H1 (cell line): ENCODE measurements around the gene CETN1. TPM values are rescaled to one million over a fixed set of nuclear protein-coding genes. Genes with fewer than 3 reads are reported as not detected.

Experiments
- CTCF ChIA-PET: fragments of 300-600 bp; sonication (Branson Sonifier 250); formaldehyde crosslinking; loops from one replicate; lab custom pipeline; 2021; ENCODE audit not compliant: partially characterized antibody; lab: Charles Lee
- POLR2A ChIA-PET: fragments of 300-600 bp; sonication (Branson Sonifier 250); formaldehyde crosslinking; loops from one replicate; lab custom pipeline; 2021; ENCODE audit warnings: inconsistent platforms; ENCODE audit not compliant: partially characterized antibody; lab: Charles Lee
- DNase-seq, 2 experiments: peaks; one replicate each; pipeline versions ENCODE4 v3.0.0 to v3.0.0-alpha.2; 2010 to 2022; ENCODE audit warnings: low spot score in 2 of 2, low read depth in 1 of 2, mixed read lengths in 1 of 2
- FAIRE-seq: peaks from 2 replicates; lab custom pipeline; 2011; peaks lifted over from hg19 to GRCh38; lab: Jason Lieb, UNC
- H2AFZ ChIP-seq: 2 replicates; pipeline ENCODE4 v1.8.1; 2012; ENCODE audit warnings: low read length, inconsistent platforms
- H2AK5ac ChIP-seq: 2 replicates; pipeline ENCODE4 v1.6.1; 2013; ENCODE audit warnings: low read depth, low read length
- H2BK120ac ChIP-seq: replicated peaks from 2 replicates; pipeline ENCODE3; 2013; ENCODE audit warnings: low read depth, low read length, inconsistent platforms
- H2BK12ac ChIP-seq: 2 replicates; pipeline ENCODE4 v1.6.1; 2013; ENCODE audit warnings: low read depth, low read length
- H2BK15ac ChIP-seq: 2 replicates; pipeline ENCODE4 v1.6.1; 2013; ENCODE audit warnings: low read length
- H2BK20ac ChIP-seq: 2 replicates; pipeline ENCODE4 v1.6.1; 2013; ENCODE audit warnings: low read length
- H2BK5ac ChIP-seq: 2 replicates; pipeline ENCODE4 v1.6.1; 2013; ENCODE audit warnings: low read depth, low read length
- H3K14ac ChIP-seq: 2 replicates; pipeline ENCODE4 v1.6.1; 2013; ENCODE audit warnings: inconsistent platforms; ENCODE audit not compliant: insufficient read length
- H3K18ac ChIP-seq: 2 replicates; pipeline ENCODE4 v1.6.1; 2013; ENCODE audit warnings: low read length; ENCODE audit errors: extremely low read depth
- H3K23ac ChIP-seq: 2 replicates; pipeline ENCODE4 v1.6.1; 2013; ENCODE audit warnings: inconsistent platforms; ENCODE audit not compliant: insufficient read length
- H3K23me2 ChIP-seq: 2 replicates; pipeline ENCODE4 v1.6.1; 2013; ENCODE audit warnings: low read depth, low read length
- H3K27ac ChIP-seq: 2 replicates; pipeline ENCODE4 v1.6.1; 2011; ENCODE audit warnings: low read depth, low read length, inconsistent platforms
- H3K27me3 ChIP-seq, 4 experiments: replicated peaks in 1 of 4; 1 replicate in 1 of 4; 2 replicates in 3 of 4; pipeline versions ENCODE4 v1.6.1 to v1.8.1; 2011 to 2013; ENCODE audit warnings: low read length in 3 of 4, mild to moderate bottlenecking in 3 of 4, inconsistent platforms in 2 of 4, mixed read lengths in 2 of 4, moderate library complexity in 1 of 4; ENCODE audit not compliant: control insufficient read depth in 3 of 4, insufficient read depth in 3 of 4; ENCODE audit errors: extremely low read depth in 1 of 4
- H3K36me3 ChIP-seq, 4 experiments: 2 replicates each; pipeline versions ENCODE4 v1.6.1 to v1.8.1; 2011 to 2013; ENCODE audit warnings: mild to moderate bottlenecking in 4 of 4, low read length in 3 of 4, moderate library complexity in 2 of 4, control low read depth in 1 of 4, inconsistent platforms in 1 of 4; ENCODE audit not compliant: insufficient read depth in 4 of 4, control insufficient read depth in 2 of 4
- H3K4ac ChIP-seq: replicated peaks from 2 replicates; pipeline ENCODE3; 2013; ENCODE audit warnings: low read length, low read depth, mixed read lengths, inconsistent platforms; ENCODE audit not compliant: insufficient read length
- H3K4me1 ChIP-seq, 4 experiments: replicated peaks in 1 of 4; 1 replicate in 1 of 4; 2 replicates in 3 of 4; pipeline versions ENCODE4 v1.6.1 to v1.8.1; 2011 to 2013; ENCODE audit warnings: low read length in 3 of 4, inconsistent platforms in 2 of 4, mixed read lengths in 1 of 4; ENCODE audit not compliant: insufficient read depth in 4 of 4, control insufficient read depth in 3 of 4
- H3K4me2 ChIP-seq, 2 experiments: 2 replicates each; pipeline versions ENCODE4 v1.6.1 to v1.8.1; 2011 to 2013; ENCODE audit warnings: low read depth in 2 of 2, low read length in 2 of 2, control low read depth in 1 of 2, inconsistent platforms in 1 of 2, mild to moderate bottlenecking in 1 of 2; ENCODE audit not compliant: insufficient read depth in 1 of 2
- H3K4me3 ChIP-seq, 4 experiments: fragments of 200-600, 300-600 bp in 1 of 4; sonication (generic), shearing (Covaris generic), sonication (Bioruptor Twin) in 1 of 4; 2 replicates each; pipeline versions ENCODE4 v1.5.1 to v1.8.1; 2011 to 2016; ENCODE audit warnings: low read length in 4 of 4, low read depth in 3 of 4, control low read depth in 2 of 4, inconsistent platforms in 2 of 4, mild to moderate bottlenecking in 2 of 4, mixed read lengths in 1 of 4, moderate library complexity in 1 of 4; ENCODE audit not compliant: insufficient read depth in 2 of 4; ENCODE audit errors: extremely low read depth in 1 of 4
- H3K56ac ChIP-seq: replicated peaks from 2 replicates; pipeline ENCODE3; 2013; ENCODE audit warnings: low read depth, mild to moderate bottlenecking, mixed read lengths, low read length, inconsistent platforms; ENCODE audit not compliant: insufficient read length
- H3K79me1 ChIP-seq: 2 replicates; pipeline ENCODE4 v1.6.1; 2013; ENCODE audit warnings: low read depth, low read length, control low read depth
- H3K79me2 ChIP-seq, 2 experiments: 2 replicates each; pipeline versions ENCODE4 v1.6.1 to v1.8.1; 2012 to 2013; ENCODE audit warnings: low read length in 2 of 2, mild to moderate bottlenecking in 2 of 2, inconsistent platforms in 1 of 2; ENCODE audit not compliant: insufficient read depth in 2 of 2, control insufficient read depth in 1 of 2
- H3K9ac ChIP-seq, 4 experiments: replicated peaks in 1 of 4; 1 replicate in 1 of 4; 2 replicates in 3 of 4; pipeline versions ENCODE4 v1.6.1 to v1.8.1; 2011 to 2013; ENCODE audit warnings: low read depth in 3 of 4, low read length in 3 of 4, control low read depth in 2 of 4, mild to moderate bottlenecking in 2 of 4, moderate library complexity in 2 of 4, inconsistent platforms in 1 of 4; ENCODE audit errors: extremely low read depth in 1 of 4
- H3K9me3 ChIP-seq, 2 experiments: 2 replicates each; pipeline versions ENCODE4 v1.6.1 to v1.8.1; 2012 to 2013; ENCODE audit warnings: mild to moderate bottlenecking in 2 of 2, moderate library complexity in 2 of 2, control low read depth in 1 of 2, inconsistent platforms in 1 of 2, low read depth in 1 of 2, low read length in 1 of 2, mixed read lengths in 1 of 2; ENCODE audit not compliant: insufficient read depth in 2 of 2
- H4K20me1 ChIP-seq, 2 experiments: replicated peaks in 1 of 2; 2 replicates each; pipeline versions ENCODE3 to v1.8.1; 2011 to 2013; ENCODE audit warnings: inconsistent platforms in 2 of 2, low read length in 2 of 2, mild to moderate bottlenecking in 1 of 2; ENCODE audit not compliant: insufficient read depth in 2 of 2, control insufficient read depth in 1 of 2
- H4K5ac ChIP-seq: 2 replicates; pipeline ENCODE4 v1.6.1; 2013; ENCODE audit warnings: low read length, low read depth, mixed read lengths, inconsistent platforms; ENCODE audit not compliant: insufficient read length
- H4K8ac ChIP-seq: 2 replicates; pipeline ENCODE4 v1.8.0; 2013; ENCODE audit warnings: mild to moderate bottlenecking, moderate library complexity, low read length, inconsistent platforms; ENCODE audit not compliant: insufficient read depth; ENCODE audit errors: extremely low read depth
- H4K91ac ChIP-seq: replicated peaks from 2 replicates; pipeline ENCODE3; 2013; ENCODE audit warnings: low read length, mixed read lengths, inconsistent platforms; ENCODE audit not compliant: insufficient read length
- CBX5 ChIP-seq: fragments of 300-800, 300-1000 bp; sonication (generic); IDR thresholded peaks from 2 replicates; pipeline ENCODE4 v1.7.1; 2016; ENCODE audit warnings: antibody characterized with exemption, low read length, low read depth
- CREB1 ChIP-seq: IDR thresholded peaks from 2 replicates; pipeline ENCODE4 v1.6.1; 2012; ENCODE audit warnings: inconsistent platforms
- EP300 ChIP-seq, 2 experiments: IDR thresholded peaks; 1 replicate in 1 of 2; 2 replicates in 1 of 2; pipeline ENCODE4 v1.6.1; 2011 to 2012; ENCODE audit warnings: low read depth in 2 of 2, low read length in 2 of 2, mild to moderate bottlenecking in 2 of 2, borderline replicate concordance in 1 of 2, inconsistent platforms in 1 of 2, moderate library complexity in 1 of 2
- GTF2F1 ChIP-seq: IDR thresholded peaks from 2 replicates; pipeline ENCODE4 v1.6.1; 2012; ENCODE audit warnings: low read depth, low read length, improper control_type of control experiment, borderline replicate concordance
- HDAC2 ChIP-seq, 2 experiments: fragments of 300-600 bp in 1 of 2; sonication (generic) in 1 of 2; IDR thresholded peaks; 2 replicates each; pipeline ENCODE4 v1.6.1; 2011 to 2012; ENCODE audit warnings: low read depth in 2 of 2, low read length in 2 of 2, mild to moderate bottlenecking in 2 of 2, moderate library complexity in 2 of 2, borderline replicate concordance in 1 of 2, inconsistent platforms in 1 of 2
- JUN ChIP-seq: IDR thresholded peaks from 2 replicates; pipeline ENCODE4 v1.6.1; 2011; ENCODE audit warnings: low read depth, mild to moderate bottlenecking, improper control_type of control experiment, low read length
- KDM5A ChIP-seq: fragments of 200-600 bp; IDR thresholded peaks from 2 replicates; pipeline ENCODE4 v1.7.1; 2012; ENCODE audit warnings: mild to moderate bottlenecking, low read length, inconsistent platforms, mixed read lengths
- NRF1 ChIP-seq: IDR thresholded peaks from 2 replicates; pipeline ENCODE4 v1.6.1; 2011; ENCODE audit warnings: mild to moderate bottlenecking, low read depth, low read length, improper control_type of control experiment
- TCF12 ChIP-seq: IDR thresholded peaks from 2 replicates; pipeline ENCODE4 v1.6.1; 2011; ENCODE audit warnings: low read depth, mild to moderate bottlenecking, low read length
- polyA plus RNA-seq, 7 experiments: library from polyadenylated mRNA; depleted of rRNA in 3 of 7; stranded (reverse) in 5 of 7; unstranded in 2 of 7; fragments of >200 nt in 5 of 7; fragments of 200-250 nt in 2 of 7; gene quantifications; 1 replicate in 5 of 7; 2 replicates in 1 of 7; 4 replicates in 1 of 7; pipeline versions ENCODE4 v1.2.1 to v1.2.3, GENCODE V29; 2011 to 2013; ENCODE audit warnings: missing spikeins in 2 of 7, mixed read lengths in 2 of 7
- total RNA-seq: library from RNA; stranded (reverse); fragmentation: NEBNext Ultra II Directional; extraction: Animal tissue kit (Norgen Biotek cat#: 25700); gene quantifications from 2 replicates; pipeline ENCODE4 v1.2.1, GENCODE V29; 2021
- TF ChIP-seq, protein P1 (sequence below): IDR thresholded peaks from 2 replicates; pipeline ENCODE4 v1.6.1; 2012; ENCODE audit warnings: low read length, inconsistent platforms
- TF ChIP-seq, protein P2 (sequence below), 3 experiments: IDR thresholded peaks; 1 replicate in 2 of 3; 2 replicates in 1 of 3; pipeline versions ENCODE4 v1.5.1 to v1.6.1; 2011; ENCODE audit warnings: low read length in 3 of 3, mild to moderate bottlenecking in 3 of 3, inconsistent platforms in 2 of 3, low read depth in 1 of 3, moderate library complexity in 1 of 3; ENCODE audit not compliant: insufficient read depth in 1 of 3; ENCODE audit errors: control extremely low read depth in 1 of 3

The CETN1 gene
- total and polyA plus RNA-seq, 2 of the 8 experiments (the other 6 are each of a cell fraction or from before 2014, with no cell fraction given): not detected

DNA sequence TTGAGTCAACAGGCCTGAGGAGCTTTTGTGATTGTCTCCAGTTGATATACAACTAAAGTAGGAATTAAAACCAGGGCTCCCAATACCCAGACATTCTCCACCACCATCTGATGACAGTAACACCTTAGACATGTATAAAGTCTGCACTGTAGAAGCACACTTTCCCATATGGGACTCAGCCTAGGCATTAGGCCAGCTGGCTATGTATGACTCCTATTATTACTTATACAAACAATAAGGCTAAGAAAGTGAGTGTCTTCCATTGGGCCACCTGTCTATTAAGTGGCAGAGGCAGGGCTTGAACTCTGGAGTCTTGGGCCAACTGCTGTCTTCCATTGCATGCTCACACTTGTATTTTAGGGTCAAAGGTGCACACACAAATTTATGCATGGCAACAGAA is 47.5 kb upstream of the CETN1 start:
- no peak overlapping the region for H3K4ac ChIP-seq
- no peaks in the 10 kb centered on the region for H3K79me2 ChIP-seq
- no peak overlapping the region for H3K14ac ChIP-seq
- no peak overlapping the region for H4K91ac ChIP-seq
- no peak overlapping the region for H3K4me2 ChIP-seq
- H3K27me3 ChIP-seq: no peaks in the 10 kb centered on the region
- TF ChIP-seq KDM5A: no peak
- TF ChIP-seq, protein P1, sequence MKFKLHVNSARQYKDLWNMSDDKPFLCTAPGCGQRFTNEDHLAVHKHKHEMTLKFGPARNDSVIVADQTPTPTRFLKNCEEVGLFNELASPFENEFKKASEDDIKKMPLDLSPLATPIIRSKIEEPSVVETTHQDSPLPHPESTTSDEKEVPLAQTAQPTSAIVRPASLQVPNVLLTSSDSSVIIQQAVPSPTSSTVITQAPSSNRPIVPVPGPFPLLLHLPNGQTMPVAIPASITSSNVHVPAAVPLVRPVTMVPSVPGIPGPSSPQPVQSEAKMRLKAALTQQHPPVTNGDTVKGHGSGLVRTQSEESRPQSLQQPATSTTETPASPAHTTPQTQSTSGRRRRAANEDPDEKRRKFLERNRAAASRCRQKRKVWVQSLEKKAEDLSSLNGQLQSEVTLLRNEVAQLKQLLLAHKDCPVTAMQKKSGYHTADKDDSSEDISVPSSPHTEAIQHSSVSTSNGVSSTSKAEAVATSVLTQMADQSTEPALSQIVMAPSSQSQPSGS: no peak
- TF ChIP-seq JUN: no peak
- TF ChIP-seq, protein P2, sequence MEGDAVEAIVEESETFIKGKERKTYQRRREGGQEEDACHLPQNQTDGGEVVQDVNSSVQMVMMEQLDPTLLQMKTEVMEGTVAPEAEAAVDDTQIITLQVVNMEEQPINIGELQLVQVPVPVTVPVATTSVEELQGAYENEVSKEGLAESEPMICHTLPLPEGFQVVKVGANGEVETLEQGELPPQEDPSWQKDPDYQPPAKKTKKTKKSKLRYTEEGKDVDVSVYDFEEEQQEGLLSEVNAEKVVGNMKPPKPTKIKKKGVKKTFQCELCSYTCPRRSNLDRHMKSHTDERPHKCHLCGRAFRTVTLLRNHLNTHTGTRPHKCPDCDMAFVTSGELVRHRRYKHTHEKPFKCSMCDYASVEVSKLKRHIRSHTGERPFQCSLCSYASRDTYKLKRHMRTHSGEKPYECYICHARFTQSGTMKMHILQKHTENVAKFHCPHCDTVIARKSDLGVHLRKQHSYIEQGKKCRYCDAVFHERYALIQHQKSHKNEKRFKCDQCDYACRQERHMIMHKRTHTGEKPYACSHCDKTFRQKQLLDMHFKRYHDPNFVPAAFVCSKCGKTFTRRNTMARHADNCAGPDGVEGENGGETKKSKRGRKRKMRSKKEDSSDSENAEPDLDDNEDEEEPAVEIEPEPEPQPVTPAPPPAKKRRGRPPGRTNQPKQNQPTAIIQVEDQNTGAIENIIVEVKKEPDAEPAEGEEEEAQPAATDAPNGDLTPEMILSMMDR (IDR thresholded peaks at IDR 0.05; ENCODE audit: control extremely low read depth in 1 of 3, insufficient read depth in 1 of 3, low read depth in 1 of 3, low read length in 3 of 3): no peak
- no peak for TF ChIP-seq EP300 (IDR thresholded peaks at IDR 0.05; ENCODE audit: borderline replicate concordance in 1 of 2, low read depth in 2 of 2, low read length in 2 of 2)
- no peak for TF ChIP-seq NRF1
- TF ChIP-seq CBX5: no peak
- TF ChIP-seq TCF12: no peak
- no peak for TF ChIP-seq GTF2F1
- TF ChIP-seq HDAC2 (IDR thresholded peaks at IDR 0.05; ENCODE audit: borderline replicate concordance in 1 of 2, low read depth in 2 of 2, low read length in 2 of 2): no peak
- TF ChIP-seq CREB1: no peak
- H3K36me3 ChIP-seq: no peaks in the 10 kb centered on the region
- no peak overlapping the region for H4K5ac ChIP-seq
- H3K79me1 ChIP-seq: no peaks in the 10 kb centered on the region
- H2AFZ ChIP-seq: no peak overlapping the region
- H2BK5ac ChIP-seq: no peak overlapping the region
- FAIRE-seq (no peak), DNase-seq (no peak)
- H3K9ac ChIP-seq: no peak overlapping the region
- no peaks in the 10 kb centered on the region for H3K9me3 ChIP-seq
- POLR2A ChIA-PET: no interaction called here
- H2BK120ac ChIP-seq: no peak overlapping the region
- no peak overlapping the region for H3K4me3 ChIP-seq
- no peaks in the 10 kb centered on the region for H4K20me1 ChIP-seq
- H3K23ac ChIP-seq: no peak overlapping the region
- H3K56ac ChIP-seq: no peak overlapping the region
- no peaks in the 10 kb centered on the region for H3K23me2 ChIP-seq
- no peak overlapping the region for H2BK20ac ChIP-seq
- CTCF ChIA-PET: interaction anchor here (1.3 kb wide), 1 partner anchor 14 kb away, joined by 4 read pairs; no protein-coding TSS in a partner anchor
- H3K4me1 ChIP-seq: no peaks in the 10 kb centered on the region
- no peak overlapping the region for H2BK12ac ChIP-seq
- H4K8ac ChIP-seq: no peak overlapping the region
- no peak overlapping the region for H2BK15ac ChIP-seq
- no peak overlapping the region for H2AK5ac ChIP-seq
- no peak overlapping the region for H3K18ac ChIP-seq
- no peak overlapping the region for H3K27ac ChIP-seq
